Activated T-cell treated with anti-CD3 and anti-CD28 coated beads, Interleukin-2, amount 50 U/mL, for 24 hours (primary cell): ENCODE measurements around the gene HPS5.
A peak's percentile ranks its signal among the peaks of the same experiment; 100 is the strongest.
"Not testable (repeated sequence)": the region's sequence is repeated elsewhere in the genome, so short reads cannot be mapped to it uniquely, and the experiment has no call there.

ENCODE experiments used
- DNase-seq: peaks from one replicate; pipeline ENCODE4 v3.0.0-alpha.2; 2020
- H3K27ac Mint-ChIP-seq: 2 replicates; pipeline ENCODE4 v1.8.0; 2020; ENCODE audit warnings: mild to moderate bottlenecking, mixed read lengths
- H3K27me3 Mint-ChIP-seq: 2 replicates; pipeline ENCODE4 v1.8.0; 2020; ENCODE audit warnings: mixed read lengths
- H3K36me3 Mint-ChIP-seq: 2 replicates; pipeline ENCODE4 v1.8.0; 2020; ENCODE audit warnings: low read depth, mixed read lengths
- H3K4me1 Mint-ChIP-seq: 2 replicates; pipeline ENCODE4 v1.8.0; 2020; ENCODE audit warnings: low read depth, mixed read lengths
- H3K4me3 Mint-ChIP-seq: 2 replicates; pipeline ENCODE4 v1.8.0; 2020; ENCODE audit warnings: mild to moderate bottlenecking, moderate library complexity, mixed read lengths
- H3K9me3 Mint-ChIP-seq: 2 replicates; pipeline ENCODE4 v1.8.0; 2020; ENCODE audit warnings: mixed read lengths

Gene HPS5

DNA sequence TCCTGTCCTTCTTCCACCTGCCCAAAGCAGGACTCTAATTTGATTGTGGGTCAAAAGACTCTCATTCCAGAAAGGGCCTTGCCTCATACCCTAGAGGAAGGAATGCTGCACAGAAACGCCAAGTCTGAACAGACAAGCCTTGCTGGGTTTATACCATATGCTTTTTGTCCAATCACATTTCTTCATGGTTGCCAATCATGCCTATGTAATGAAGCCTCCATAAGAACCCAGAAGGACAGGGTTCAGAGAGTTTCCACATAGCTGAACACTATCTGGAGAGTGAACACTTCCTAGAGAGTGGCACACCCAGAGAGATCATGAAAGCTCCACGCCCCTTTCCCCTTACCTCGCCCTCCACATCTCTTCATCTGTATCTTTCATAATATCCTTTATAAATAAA lies 68.7 kb downstream of the HPS5 start:
- H3K27me3 Mint-ChIP-seq: no peaks in the 10 kb centered on the region
- H3K4me3 Mint-ChIP-seq: no peak overlapping the region
- H3K36me3 Mint-ChIP-seq: no peaks in the 10 kb centered on the region
- DNase-seq: no peak
- no peaks in the 10 kb centered on the region for H3K4me1 Mint-ChIP-seq
- H3K27ac Mint-ChIP-seq: no peak overlapping the region
- H3K9me3 Mint-ChIP-seq: no peaks in the 10 kb centered on the region

DNA sequence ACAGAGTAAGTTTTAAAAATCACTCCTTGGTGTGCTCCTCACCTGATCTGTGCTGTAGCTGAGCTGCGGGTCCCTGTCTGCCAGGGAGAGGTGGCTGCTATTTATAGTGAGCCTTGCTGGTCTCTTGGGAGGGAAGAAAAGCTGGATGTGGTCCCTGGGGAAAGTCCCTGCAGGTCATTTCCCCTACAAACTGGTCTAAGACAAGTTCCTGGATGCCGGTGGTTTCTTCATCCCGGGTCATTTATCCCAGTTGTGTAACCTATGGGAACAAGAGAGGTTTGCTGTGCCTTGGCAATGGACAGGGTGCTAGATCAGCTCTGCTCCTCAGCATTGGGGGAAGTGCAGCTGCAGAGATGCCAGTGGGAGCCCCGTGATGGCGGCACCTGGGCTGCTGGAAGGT lies 73.4 kb downstream of the HPS5 start, which contains the start of gene SAA2:
Gene SAA2 (minus strand): TSS at position 108 of the 400 bp plus-strand sequence. CDS start 657 bp downstream, outside the sequence.
- H3K27ac Mint-ChIP-seq: no peak within 1 kb of the TSS
- no peaks in the 10 kb centered on the region for H3K27me3 Mint-ChIP-seq
- H3K4me3 Mint-ChIP-seq: no peak within 1 kb of the TSS
- DNase-seq: no peak
- H3K36me3 Mint-ChIP-seq: no peaks in the 10 kb centered on the region
- peaks cover 13% of the 10 kb centered on the region for H3K4me1 Mint-ChIP-seq
- H3K9me3 Mint-ChIP-seq: no peaks in the 10 kb centered on the region

DNA sequence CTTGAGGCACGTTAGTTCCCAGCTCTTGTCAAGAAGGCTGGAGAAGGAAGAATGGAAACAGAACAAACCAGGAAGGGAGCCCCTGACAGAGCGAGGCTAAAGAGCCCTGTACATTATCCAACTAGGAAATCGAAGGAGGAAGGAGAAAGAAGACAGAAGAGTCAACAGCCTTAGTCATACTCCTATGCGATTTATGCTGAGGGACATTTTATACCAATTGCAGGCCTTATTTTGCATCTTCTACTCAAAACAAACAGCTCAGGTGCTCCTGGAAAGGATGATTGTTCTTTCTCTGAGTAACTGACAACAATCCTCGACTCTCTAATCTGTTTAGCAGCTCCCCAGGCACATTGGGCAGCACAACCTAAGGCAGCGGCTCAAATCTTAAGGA lies 74.8 kb downstream of the HPS5 start:
- not testable (repeated sequence) for H3K27me3 Mint-ChIP-seq, H3K4me3 Mint-ChIP-seq, DNase-seq, H3K9me3 Mint-ChIP-seq, H3K36me3 Mint-ChIP-seq
- Mint-ChIP-seq H3K27ac (peak overlapping the region; percentile 73), H3K4me1 (peaks cover 13% of the 10 kb centered on the region)

DNA sequence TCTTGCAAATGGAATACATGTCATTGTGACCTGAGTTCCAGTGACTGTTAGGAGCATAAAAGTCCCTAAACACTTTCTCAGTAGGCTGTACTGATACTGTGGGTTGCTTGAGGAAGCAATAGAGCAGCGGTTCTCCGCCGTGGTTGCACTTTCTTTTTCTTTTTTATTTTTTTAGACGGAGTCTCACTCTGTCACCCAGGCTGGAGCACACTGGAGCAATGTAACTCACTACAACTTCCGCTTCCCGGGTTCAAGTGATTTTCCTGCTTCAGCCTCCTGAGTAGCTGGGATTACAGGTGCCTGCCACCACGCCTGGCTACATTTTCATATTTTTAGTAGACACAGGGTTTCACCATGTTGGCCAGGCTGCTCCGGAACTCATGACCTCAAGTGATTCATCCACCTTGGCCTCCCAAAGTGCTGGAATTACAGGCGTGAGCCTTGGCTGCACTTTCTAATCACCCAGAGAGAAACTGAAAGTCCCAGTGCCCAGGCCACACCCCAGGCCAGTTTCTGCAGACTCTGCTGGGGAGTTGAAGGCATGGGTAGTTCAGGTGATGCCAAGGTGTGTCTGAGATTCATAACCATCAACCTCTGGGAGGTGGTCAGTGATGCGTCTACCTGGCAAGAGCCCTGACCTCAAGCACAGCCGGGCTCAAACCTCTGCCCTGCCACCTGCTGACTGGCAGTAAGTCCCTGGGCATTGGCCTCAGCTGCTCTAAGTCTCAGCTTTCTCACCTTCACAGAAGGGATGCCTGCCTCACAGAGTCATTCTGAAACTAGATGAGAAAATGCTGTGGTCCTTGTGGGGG lies 75.4 kb downstream of the HPS5 start:
- H3K36me3 Mint-ChIP-seq, H3K9me3 Mint-ChIP-seq, H3K27me3 Mint-ChIP-seq: not testable (repeated sequence)
- Mint-ChIP-seq H3K27ac (peak overlapping the region; percentile 84), H3K4me1 (peaks cover 13% of the 10 kb centered on the region), H3K4me3 (peak overlapping the region; percentile 65)
- peak; percentile 42 for DNase-seq

DNA sequence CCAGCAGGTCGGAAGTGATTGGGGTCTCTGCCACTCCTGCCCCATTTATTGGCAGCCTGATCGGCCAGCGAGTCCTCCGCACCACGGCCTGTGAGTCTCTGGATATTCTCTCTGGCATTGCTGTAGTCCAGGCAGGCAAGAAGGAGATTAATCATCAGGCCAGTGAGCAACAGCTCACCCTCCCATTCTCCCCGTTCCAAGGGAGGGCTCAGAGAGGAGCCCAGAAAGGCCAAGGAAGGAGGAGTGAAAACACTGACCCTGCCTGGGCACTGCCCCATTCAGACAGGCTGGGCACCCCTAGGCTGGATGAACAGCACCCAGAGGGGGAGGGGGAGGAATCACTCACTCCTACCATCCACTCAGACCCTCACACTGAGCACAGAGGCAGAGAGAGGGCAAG lies 76.5 kb downstream of the HPS5 start:
- no peaks in the 10 kb centered on the region for H3K27me3 Mint-ChIP-seq
- H3K9me3 Mint-ChIP-seq: no peaks in the 10 kb centered on the region
- peaks cover 13% of the 10 kb centered on the region for H3K4me1 Mint-ChIP-seq
- no peaks in the 10 kb centered on the region for H3K36me3 Mint-ChIP-seq
- no peak overlapping the region for H3K4me3 Mint-ChIP-seq
- DNase-seq: no peak
- H3K27ac Mint-ChIP-seq: no peak overlapping the region

DNA sequence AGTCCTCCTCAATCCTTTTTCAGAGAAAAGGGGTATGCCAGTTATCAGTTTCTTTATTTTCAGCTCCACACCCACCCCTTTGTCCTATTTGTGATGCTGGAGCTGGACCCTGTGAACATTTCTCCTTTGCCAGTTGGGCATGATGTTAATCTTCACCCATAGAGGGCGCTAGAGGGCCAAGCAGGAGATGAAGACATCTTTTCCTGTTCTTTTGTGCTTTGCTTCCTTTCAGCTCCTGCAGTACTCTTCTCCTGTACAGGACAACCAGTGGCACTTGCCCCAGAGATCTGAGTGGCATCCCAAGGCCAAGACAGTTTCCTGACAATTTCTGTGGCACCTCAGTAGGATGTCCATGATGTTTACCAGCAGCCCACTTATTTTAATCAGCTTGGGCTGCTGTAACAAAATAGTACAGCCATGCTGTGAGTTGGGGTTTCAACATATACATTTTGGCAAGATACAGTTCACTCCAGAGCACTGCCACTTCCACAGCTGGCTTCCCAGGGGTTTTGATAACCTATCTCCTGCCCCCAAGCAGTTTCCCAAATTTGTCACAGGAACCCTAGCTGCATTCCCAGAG lies 78.1 kb downstream of the HPS5 start:
- H3K36me3 Mint-ChIP-seq: no peaks in the 10 kb centered on the region
- DNase-seq: peak; percentile 47
- H3K9me3 Mint-ChIP-seq: no peaks in the 10 kb centered on the region
- no peak overlapping the region for H3K4me3 Mint-ChIP-seq
- H3K27ac Mint-ChIP-seq: no peak overlapping the region
- H3K27me3 Mint-ChIP-seq: peaks cover 10% of the 10 kb centered on the region
- peaks cover 13% of the 10 kb centered on the region for H3K4me1 Mint-ChIP-seq

DNA sequence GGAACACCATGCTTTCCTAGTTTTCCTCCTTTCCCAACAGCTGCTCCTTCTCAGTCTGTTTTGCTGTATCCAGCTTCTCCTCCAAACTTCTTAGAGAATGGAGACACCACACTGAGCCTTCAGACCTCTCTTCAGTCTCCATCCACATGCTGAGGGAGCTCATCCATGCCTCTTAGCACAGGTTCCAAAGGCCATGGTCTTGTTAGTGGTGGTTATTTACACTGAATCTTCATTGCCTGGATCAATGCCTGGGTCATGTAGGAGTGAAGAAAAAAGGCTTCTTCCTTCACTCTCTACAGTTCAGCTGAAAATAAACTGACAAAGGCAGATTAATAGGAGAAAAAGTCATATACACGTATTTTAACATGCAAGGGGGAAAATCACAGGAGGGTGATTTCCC lies 82.3 kb downstream of the HPS5 start:
- no peak for DNase-seq
- Mint-ChIP-seq H3K4me1 (peaks cover 2% of the 10 kb centered on the region), H3K27me3 (peaks cover 24% of the 10 kb centered on the region), H3K4me3 (no peak overlapping the region), H3K27ac (no peak overlapping the region), H3K9me3 (no peaks in the 10 kb centered on the region), H3K36me3 (no peaks in the 10 kb centered on the region)

DNA sequence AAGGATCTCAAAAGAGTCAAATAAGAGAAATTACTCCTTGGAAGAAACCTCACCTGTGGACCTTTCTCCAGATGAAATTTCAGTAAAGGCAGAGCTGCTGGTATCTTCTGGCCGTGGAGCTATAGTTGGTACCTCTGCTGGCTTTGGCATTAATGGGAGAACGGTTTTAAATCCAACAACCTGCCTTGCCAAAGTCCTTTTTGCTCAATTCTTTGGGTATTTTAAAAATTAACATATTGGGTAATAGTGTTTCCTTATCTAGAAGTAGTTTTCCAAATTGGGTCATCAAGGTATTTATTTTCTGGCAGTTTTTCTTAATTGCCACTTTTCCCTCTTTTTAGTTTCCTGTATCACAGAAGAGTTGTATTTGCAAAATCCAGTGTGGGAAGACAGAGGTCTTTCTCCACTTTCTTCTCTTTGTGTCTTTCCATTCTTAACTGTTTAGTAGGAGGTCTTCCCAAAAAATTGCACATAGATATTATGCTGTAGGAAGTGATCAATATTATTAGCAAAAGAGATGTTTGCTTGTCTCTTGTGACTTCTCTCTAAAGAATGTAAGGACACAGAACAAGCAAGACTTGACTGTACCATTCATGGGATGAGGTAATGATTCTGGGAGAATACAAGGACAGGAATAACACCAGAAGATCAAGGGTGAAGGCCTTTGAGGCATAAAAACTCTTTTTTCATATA lies 85.1 kb downstream of the HPS5 start, which contains the start of gene SAA4:
Gene SAA4 (minus strand): TSS at position 139 of the 693 bp plus-strand sequence. CDS start 876 bp downstream, outside the sequence.
- Mint-ChIP-seq H3K36me3 (no peaks in the 10 kb centered on the region), H3K9me3 (no peaks in the 10 kb centered on the region), H3K27me3 (peaks cover 31% of the 10 kb centered on the region), H3K4me1 (no peaks in the 10 kb centered on the region), H3K27ac (no peak within 1 kb of the TSS), H3K4me3 (no peak within 1 kb of the TSS)
- no peak for DNase-seq

DNA sequence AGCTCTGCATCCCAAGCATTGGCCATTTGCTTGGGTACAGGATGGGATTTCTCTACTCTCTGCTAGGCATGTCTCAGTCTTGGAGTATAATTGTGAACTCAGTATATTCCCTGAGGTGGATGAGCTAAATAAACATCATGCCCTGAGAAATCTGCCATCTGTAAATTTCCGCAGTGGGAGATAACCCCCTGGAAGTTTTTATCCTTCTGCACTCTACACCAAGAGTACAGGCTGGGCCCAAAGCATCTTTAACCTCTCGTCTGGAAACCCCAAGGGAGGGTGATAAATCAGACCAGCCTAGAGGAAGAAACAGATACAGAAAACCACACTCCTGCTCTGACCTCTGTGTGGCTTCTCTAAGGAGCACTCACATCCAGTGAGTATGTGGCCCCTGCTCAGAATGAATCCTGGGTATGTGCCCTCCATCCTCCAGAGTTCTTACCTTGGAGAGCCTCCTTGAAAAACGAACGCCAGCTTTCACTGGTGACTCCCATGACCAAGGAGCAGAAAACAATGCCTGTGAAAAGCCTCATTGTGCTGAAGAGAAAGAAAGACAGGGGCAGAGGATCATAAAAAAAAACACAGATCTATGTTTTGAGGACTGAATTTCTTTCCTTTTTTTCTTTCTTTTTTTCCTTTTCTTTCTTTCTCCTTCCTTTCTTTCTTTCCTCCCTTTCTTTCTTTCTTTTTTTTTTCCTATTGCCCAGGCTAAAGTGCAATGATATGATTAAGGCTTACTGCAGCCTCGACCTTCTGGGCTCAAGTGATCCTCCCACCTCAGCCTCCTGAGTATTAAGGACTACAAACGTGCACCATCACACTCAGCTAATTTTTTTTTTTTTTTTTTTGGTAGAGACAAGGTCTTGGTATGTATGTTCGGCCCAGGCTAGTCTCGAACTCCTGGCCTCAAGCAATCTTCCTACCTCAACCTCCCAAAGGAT lies 86.3 kb downstream of the HPS5 start:
- H3K27me3 Mint-ChIP-seq: peaks cover 31% of the 10 kb centered on the region
- DNase-seq: no peak
- H3K36me3 Mint-ChIP-seq: no peaks in the 10 kb centered on the region
- no peak overlapping the region for H3K27ac Mint-ChIP-seq
- no peak overlapping the region for H3K4me3 Mint-ChIP-seq
- H3K4me1 Mint-ChIP-seq: no peaks in the 10 kb centered on the region
- H3K9me3 Mint-ChIP-seq: no peaks in the 10 kb centered on the region

DNA sequence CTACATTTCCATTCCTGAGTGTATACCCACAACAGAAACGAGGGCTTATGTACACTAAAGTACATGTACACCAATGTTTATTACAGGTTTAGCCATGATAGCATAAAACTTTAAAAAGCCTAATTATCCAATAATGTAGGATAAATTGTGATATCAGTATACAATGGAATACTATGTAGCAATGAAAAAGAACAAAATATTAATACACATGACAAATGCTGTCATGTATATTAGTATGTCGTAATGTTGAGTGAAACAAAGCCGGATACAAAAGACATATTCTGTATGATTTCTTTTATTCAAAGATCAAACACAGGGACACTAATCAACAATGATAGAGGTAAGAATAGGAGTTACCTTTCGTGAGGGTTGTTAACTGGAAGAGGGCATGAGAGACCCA lies 88.0 kb downstream of the HPS5 start:
- H3K27ac Mint-ChIP-seq: no peak overlapping the region
- no peaks in the 10 kb centered on the region for H3K9me3 Mint-ChIP-seq
- no peak overlapping the region for H3K4me3 Mint-ChIP-seq
- no peak for DNase-seq
- H3K36me3 Mint-ChIP-seq: no peaks in the 10 kb centered on the region
- no peaks in the 10 kb centered on the region for H3K4me1 Mint-ChIP-seq
- peaks cover 21% of the 10 kb centered on the region for H3K27me3 Mint-ChIP-seq

DNA sequence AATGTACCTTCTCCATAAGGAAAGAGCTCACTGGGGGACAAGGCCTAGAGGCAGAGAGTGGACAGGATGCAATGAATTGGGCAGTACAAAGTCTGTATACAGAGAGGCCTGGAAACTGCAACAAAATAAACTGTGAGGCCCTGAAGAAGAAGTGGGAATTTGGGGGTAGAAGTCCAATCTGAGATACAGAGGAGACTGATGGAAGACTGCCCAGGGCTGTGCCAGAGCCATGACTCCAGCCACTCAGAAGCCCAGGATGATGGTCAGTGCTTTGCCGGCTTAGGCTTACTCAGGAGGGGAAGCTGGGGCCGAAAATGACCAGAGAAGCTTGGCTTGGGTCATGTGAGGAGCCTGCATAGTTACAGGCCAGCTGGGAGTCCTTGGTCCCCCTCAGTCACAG lies 91.1 kb downstream of the HPS5 start:
- DNase-seq: no peak
- H3K36me3 Mint-ChIP-seq: no peaks in the 10 kb centered on the region
- no peaks in the 10 kb centered on the region for H3K9me3 Mint-ChIP-seq
- no peak overlapping the region for H3K4me3 Mint-ChIP-seq
- peaks cover 14% of the 10 kb centered on the region for H3K27me3 Mint-ChIP-seq
- no peak overlapping the region for H3K27ac Mint-ChIP-seq
- H3K4me1 Mint-ChIP-seq: no peaks in the 10 kb centered on the region

DNA sequence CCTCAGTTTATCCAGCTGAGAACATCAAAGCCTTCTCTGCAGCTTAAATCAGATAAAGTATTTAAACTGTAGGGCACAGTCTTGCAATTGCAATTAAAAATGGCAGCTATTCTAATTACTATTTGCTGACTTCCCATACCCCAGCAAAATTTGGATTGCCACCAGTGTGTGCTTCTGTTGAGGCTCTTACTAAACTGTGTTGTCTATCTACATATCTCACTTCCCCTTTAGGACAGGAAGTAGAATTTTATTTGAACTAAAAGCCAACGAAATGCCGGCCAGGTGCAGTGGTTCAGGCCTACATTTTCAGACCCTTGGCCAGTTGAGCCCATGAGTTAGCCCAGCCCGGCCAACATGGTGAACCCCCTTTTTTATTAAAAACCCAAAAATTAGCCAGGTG lies 92.4 kb downstream of the HPS5 start:
- Mint-ChIP-seq H3K4me1 (no peaks in the 10 kb centered on the region), H3K9me3 (no peaks in the 10 kb centered on the region), H3K4me3 (no peak overlapping the region), H3K36me3 (no peaks in the 10 kb centered on the region), H3K27ac (no peak overlapping the region), H3K27me3 (peaks cover 16% of the 10 kb centered on the region)
- no peak for DNase-seq
